K562 (cell line): ENCODE results near the gene PLEKHA5.

Source experiments
- CTCF ChIP-seq, 3 experiments: IDR thresholded peaks in 2 of 3; conservative IDR thresholded peaks in 1 of 3; 2 replicates each; pipeline ENCODE4 v1.5.1; 2011 to 2012; ENCODE audit warnings: low read length in 3 of 3, mild to moderate bottlenecking in 3 of 3, control low read depth in 2 of 3, improper control_type of control experiment in 1 of 3, inconsistent platforms in 1 of 3, low read depth in 1 of 3, mixed read lengths in 1 of 3, moderate library complexity in 1 of 3; ENCODE audit not compliant: insufficient read depth in 2 of 3
- NBN ChIP-seq: fragments of 450-650 bp; IDR thresholded peaks from 2 replicates; pipeline ENCODE4 v1.6.1; 2016; ENCODE audit warnings: low read depth, mild to moderate bottlenecking
- SMC3 ChIP-seq: conservative IDR thresholded peaks from 2 replicates; pipeline ENCODE4 v1.6.1; 2011; ENCODE audit warnings: low read depth, low read length, improper control_type of control experiment; ENCODE audit not compliant: insufficient read depth
- TF ChIP-seq, protein P1 (sequence below): fragments of 250-450 bp; sonication (Bioruptor Pico); IDR thresholded peaks from 2 replicates; pipeline ENCODE4 v1.5.0; 2020; ENCODE audit warnings: mild to moderate bottlenecking, borderline replicate concordance

- TF ChIP-seq, protein P1, sequence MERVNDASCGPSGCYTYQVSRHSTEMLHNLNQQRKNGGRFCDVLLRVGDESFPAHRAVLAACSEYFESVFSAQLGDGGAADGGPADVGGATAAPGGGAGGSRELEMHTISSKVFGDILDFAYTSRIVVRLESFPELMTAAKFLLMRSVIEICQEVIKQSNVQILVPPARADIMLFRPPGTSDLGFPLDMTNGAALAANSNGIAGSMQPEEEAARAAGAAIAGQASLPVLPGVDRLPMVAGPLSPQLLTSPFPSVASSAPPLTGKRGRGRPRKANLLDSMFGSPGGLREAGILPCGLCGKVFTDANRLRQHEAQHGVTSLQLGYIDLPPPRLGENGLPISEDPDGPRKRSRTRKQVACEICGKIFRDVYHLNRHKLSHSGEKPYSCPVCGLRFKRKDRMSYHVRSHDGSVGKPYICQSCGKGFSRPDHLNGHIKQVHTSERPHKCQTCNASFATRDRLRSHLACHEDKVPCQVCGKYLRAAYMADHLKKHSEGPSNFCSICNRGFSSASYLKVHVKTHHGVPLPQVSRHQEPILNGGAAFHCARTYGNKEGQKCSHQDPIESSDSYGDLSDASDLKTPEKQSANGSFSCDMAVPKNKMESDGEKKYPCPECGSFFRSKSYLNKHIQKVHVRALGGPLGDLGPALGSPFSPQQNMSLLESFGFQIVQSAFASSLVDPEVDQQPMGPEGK, result no peak
- no peak for TF ChIP-seq NBN
- TF ChIP-seq SMC3, result no peak
- TF ChIP-seq CTCF (IDR thresholded peaks at IDR 0.05 in 2 of 3, conservative IDR thresholded peaks at IDR 0.05 in 1 of 3; ENCODE audit: insufficient read depth in 2 of 3, low read depth in 1 of 3, low read length in 3 of 3), result no peak
Observed at GRCh38 chr12:19227190-19227879, 97.8 kb downstream of the PLEKHA5 start.
